Activated CD8-positive, alpha-beta memory T cell treated with anti-CD3 and anti-CD28 coated beads for 1 hour (primary cell): Measurements from ENCODE around the gene ARID3C.

Experiments used
- DNase-seq, 2 donors: peaks; one replicate each; pipeline ENCODE4 v3.0.0-alpha.2; 2020; ENCODE audit warnings: low read depth in 1 of 2; ENCODE audit errors: extremely low read depth in 1 of 2

ARID3C gene

DNA sequence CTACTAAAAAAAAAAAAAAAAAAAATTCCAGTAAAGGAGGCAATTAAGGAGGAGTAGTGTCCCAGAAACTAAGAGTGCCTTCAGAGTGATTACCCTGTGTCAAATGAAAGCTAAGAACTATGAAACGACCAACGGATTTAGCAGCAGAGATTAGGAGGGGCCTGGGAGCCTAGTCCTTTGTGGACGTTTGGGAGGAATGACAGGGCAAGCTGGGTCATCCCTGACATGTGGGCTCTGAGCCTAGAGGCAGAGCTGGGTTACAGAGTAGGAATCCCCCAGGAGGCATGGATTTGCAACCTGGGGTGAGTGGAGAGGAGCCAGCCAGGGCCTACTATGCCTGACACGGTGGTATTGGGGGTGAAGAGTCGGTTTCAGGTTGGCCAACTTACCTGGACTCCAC is 4.3 kb upstream of the ARID3C start:
- no peak for DNase-seq

GRCh38 chr9:34630402-34631154 is 1.7 kb upstream of the ARID3C start:
- no peak for DNase-seq

DNA sequence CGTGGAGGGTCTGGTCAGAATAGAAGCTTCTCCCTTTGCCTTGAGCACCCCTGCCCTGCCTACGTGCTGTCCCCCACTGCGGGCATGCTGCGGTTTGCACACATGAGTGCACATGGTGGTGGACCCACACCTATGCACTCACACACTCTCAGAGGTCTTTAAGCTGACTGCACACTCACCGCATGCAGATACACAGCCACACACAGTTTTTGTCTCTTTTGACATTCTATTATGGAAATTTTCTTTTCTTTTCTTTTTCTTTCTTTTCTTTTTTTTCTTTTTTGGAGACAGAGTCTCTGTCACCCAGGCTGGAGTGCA is 584 bp upstream of the ARID3C start:
- no peak for DNase-seq

DNA sequence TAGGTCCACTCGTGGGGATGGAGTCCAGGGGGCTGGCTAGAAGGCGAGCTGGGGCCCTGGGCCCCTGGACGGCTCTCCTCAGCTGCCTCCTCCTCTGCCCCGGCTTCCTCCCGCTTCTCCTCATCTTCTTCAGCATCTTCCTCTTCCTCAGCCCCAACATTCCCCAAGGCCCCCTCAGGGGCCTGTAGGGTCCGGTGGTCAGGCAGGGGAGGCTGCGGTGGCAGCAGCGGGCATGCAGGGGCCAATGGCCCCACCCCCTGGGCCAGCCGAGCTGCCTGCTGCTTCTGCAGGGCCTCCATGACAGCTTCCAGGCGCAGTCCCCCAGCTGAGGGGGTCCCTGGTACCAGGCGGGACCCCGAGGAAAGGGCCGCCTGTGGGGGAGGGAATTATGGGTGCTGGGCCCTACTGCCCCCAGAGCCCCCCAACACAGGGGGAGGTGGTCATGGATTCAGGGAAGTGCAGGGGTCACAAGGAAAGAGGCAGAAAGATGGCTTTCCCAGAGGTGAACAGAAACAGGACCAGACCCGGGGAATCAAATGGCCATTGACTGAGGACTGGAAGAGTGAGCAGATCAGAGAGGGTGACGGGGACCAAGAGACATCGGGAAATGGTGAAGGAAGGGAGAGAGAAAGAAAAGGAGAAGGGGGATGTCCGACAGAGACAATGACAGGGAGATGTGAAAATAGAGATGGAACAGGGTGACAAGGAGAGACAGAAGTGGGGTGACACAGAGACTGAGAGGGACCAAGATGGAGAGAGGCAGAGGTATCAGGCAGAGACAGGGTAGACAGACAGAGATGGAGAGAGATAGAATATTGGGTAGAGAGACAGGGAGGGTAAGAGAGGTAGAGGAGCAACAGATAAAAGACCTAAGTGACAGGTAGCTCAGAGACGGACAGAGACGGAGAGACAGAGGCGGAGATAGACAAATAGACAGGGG is 880 bp downstream of the ARID3C start:
- no peak for DNase-seq

GRCh38 chr9:34625186-34625486 is 3.7 kb downstream of the ARID3C start:
- no peak for DNase-seq

DNA sequence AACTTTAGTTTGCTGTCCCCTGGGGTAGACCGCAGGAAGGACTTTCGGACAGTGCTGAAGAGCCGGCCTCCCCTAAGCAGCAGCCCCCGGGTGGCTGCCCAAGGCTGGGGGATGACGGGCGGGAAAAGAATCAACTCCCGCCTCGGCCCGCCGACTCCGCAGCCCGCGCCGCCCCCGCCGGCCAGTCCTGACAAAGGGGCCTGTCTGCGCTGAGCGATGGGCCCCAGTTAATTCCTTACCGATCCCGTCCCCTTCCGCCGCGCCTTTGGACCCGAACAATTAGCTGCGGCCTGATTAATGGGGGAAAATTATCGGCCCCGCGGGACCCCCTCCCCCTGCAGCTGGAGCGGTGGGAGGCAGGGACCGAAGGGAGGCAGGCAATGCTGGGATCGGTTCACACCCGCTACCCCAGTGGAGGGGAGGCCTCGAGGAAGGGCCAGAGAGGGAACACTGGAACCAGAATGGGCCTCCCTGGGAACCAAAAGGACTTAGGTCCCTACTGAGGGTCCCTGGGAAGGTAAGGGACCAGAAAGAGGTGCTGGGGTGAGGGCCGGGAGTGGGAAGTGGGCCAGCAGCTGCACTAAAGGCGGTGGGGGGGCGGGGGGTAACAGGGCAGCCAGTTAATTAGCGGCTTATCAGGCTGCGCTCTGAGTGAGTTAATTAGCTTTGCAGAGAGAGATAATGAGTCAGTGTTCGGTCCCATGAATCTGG is 4.2 kb downstream of the ARID3C start:
- no peak for DNase-seq

DNA sequence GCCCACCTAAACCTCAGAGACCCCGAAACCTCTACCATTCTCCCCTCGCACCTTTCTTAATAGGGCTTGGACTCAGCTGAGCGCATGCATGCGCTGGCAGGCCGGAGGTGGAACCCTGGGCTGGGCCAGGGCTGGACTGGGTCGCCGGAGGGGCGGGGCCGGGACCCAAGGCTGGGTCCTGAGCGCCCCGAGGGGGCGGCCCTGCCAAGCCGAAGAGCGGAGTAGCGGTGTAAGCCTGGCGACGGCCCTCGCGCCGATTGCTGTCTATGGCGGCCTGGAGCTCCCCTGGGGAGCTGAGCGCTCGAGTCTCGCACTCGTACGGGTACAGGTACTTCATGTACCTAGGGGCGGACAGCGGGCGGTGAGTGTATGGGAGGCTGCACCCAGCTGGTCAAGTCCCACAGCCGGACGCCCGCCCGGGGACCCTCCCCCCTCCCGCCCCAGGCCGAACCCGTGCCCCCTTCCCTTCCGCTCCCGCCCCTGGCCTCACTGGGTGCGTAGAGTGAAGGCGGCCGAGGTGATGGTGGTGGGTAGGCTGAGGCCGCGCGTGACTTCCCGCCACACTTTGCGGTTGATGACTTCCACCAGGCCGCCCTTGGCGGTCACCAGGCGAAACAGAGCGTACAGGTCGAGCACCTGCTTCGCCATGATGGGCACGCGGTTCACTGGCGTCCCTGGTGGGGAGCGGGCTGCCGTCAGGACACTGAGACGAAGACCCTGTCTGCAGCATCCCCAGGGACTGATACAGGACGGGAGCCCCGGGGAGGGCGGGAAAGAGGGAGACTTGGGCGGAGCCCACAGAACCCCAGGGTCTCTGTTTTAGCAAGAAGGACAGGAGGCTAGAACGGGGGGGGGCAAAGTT is 5.3 kb downstream of the ARID3C start:
- no peak for DNase-seq

DNA sequence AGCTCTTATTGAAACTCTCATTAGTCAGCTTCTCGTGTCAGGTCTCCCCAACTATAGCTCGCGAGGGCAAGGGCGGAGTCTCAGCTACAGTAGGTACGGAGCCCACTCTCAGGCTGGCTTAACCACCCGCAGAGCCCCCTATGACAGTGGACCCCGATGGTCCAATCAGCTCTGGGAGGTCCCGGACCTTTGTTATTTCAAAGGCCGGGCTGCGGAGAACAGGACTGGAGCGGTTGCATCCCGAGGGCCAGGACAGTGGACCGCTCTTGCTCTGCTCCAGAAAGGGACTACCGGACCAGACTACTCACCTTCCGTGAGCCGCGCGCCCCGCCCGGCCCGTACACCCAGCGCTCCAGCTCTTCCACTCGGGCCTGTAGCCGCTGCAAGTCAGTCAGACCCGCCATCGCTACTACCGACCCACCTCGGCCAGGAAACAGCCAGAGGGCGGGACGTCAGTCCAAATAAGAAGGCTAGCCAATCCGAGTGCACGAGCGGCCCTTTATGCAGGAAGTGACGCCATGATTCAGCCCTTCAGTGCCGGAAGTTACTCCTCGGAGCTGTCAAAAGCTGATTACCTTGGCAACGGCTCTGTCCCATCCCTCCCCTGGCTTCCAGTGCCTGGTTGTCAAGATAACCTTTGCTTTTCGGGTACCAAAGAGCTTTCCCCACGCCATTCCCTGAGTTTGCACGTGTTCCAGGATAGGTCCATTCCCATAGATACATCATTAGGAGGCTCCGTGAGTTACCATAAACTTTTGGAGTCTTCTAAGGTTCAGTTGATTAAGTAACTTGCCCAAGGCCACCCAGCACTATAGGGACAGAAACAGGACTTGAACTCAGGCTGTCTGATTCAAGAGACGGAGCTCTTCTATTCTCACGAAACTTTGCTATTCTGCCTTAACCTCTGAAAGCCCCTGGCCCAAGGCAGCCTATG is 8.5 kb downstream of the ARID3C start, which contains the start of gene DCTN3:
TSS of gene DCTN3 (minus strand) at position 435 of the 934 bp plus-strand sequence. CDS start at position 404, 31 bp downstream.
- DNase-seq: peak; percentile 80 to 81

DNA sequence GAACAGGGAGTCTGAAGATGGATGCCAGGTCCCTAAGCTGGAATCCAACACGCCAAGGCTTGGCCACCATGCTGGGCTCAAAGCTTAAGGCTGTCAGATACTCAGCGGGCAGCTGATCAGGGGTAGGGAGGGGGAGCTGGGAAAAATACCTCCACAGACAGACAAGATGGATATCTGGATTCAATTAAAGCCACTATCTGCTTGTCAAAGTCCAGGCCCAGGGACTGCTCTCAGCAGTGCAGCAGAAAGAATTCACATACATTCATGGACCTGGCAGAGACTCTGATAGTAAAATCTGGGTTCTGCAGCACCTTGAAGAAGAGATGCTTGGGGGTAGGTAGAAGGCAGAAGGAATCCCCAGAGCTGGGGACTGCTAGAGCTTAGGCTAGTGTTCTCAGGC is 13.7 kb downstream of the ARID3C start:
- DNase-seq: no peak

- DNase-seq: peak in 1 of 2 donors; percentile 47
Measured at GRCh38 chr9:34612788-34613390, 16.0 kb downstream of the ARID3C start.

DNA sequence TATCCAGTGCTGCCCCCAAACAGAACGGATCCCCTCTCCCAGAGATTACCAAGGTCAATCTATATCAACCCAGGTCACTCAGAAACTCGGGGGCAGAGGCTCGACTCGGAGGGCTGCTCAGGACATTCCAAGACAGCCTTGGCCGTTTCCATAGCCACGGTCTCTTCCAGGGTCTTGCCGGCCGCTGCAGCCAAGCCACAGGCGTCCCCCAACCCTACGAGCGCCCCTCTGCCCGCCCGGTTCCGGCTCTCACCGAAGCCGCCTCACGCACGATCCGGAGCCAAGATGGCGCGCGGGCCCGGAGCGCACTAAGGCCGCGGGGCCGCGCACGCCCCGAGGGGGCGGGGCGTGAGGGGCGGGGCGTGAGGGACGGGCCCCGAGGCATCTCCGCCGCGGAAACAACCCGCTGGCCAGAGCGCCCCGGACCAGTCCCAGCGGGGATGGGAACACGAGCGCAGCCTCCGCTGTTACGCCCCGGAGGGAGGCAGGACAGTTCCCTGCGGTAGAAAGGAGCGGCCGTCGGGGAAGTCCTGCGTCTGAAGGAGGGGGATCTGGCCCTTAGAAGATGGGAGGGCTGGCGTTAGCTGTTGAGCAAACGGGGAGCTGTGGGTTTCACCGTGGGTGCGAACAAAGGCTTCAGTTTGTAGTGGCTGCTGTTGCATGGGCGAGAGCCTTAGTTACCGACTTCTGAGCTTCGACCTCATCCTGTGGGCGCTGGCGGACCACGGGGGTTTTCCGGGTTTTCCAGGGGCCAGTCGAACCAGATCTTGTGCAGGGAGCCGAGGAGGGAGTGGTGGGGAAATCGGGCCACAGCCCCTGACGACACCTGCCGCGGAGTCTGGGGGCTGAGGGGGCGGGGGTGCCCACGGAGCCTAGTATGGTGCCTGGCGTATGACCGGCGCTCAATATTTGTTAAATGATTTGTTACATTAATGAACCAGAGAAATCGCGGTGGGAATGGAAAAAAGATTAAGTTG is 16.8 kb downstream of the ARID3C start, which contains the start of gene RPP25L:
TSS of gene RPP25L (minus strand) at position 287 of the 977 bp plus-strand sequence. CDS start 801 bp downstream, outside the sequence.
- peak; percentile 33 to 84 for DNase-seq

DNA sequence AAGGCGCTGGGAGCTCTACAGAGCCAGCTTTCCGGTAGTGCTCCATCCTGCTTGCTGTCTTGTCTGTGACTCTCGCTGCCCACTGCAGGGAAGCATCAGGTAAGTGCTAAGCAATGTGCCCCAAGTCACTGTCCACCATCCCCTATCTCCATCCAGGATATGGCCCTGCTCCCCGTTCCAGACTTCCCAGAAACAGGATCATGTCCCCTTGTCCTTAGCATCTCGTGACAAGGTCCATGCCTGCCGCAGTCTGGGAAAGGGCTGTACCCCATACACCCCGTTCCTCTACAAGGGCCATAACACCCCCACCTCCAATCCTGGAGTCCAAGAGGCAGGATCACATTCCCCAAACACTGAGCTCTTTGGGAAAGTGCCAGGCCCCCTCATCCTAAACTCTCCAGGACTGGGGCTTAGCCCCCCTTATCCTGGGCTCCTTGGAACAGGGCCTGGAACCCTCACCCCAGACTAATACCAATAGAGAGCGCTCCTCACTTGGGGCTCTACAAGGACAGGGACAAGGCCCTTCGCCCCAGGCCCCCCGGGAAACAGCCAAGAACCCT is 17.5 kb downstream of the ARID3C start:
- DNase-seq: no peak

- DNase-seq: no peak
Measured at GRCh38 chr9:34610434-34611206, 18.2 kb downstream of the ARID3C start.

DNA sequence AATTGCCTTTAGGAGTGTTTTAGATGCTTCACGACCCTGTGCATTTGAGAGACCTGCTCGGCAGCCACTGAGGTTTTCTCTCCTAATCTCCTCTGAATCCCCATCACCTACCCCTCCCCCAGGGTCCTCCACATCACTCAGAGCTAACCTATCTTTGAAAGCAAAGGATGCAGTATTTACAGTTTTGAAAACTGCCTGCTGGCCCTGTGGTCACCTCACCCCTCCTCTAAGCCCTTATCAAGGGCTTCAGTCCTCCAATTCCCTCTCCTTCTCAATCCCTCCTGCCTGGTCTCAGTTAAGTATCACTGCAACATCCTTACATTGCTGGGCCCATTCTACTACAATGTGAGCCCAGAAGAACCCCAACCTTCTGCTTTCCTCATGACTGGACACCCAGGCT is 21.5 kb downstream of the ARID3C start:
- no peak for DNase-seq

- DNase-seq: no peak
Measured at GRCh38 chr9:34606905-34607304, 22.0 kb downstream of the ARID3C start.

DNA sequence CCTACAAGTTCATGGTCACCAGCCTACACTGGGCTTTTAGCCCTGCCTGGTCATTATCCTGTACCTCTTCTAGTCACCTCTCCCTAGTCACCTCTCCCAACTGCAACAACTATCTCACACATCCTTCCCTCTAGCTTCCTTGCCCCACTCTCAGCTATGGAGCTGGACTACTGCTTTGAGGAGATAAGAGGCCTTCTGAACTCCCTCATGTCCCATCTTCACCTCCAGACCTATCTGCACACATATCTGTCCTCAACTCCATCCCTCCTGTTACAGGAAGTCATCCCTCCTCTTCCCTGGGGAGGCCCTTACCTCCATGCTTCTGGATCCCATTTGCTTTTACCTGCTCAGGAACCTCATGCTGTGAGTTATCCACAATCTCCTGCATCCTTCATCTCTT is 22.7 kb downstream of the ARID3C start:
- DNase-seq: no peak
